ENCODE data around the gene ADD2.

The ADD2 gene

DNA sequence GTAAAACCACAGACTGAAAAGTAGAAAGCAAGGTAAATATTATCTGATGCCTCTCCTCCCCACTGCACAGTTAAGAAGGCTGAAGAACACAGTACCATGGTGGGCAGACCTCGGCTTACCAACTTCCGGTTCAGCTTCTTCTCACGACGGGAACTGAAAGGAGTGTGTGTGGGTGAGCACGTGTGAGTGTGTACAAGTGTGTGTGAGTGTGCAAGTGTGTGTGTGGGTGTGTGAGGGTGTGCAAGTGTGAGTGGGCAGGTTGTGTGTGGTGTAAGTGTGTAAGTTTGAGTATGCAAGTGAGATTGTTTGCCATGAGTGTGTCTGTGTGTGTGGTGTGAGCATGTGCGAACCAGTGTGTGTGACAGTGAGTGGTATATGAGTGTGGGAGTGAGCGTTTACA is 103.5 kb downstream of the ADD2 start:
- Histone ChIP-seq H3K4me1 (ENCODE audit: insufficient read depth, poor library complexity, severe bottlenecking) (no peaks in the 10 kb centered on the region), H3K4me3 (ENCODE audit: severe bottlenecking) (no peak overlapping the region), H3K36me3 (ENCODE audit: low read depth) (no peaks in the 10 kb centered on the region), H3K27ac (ENCODE audit: poor library complexity, severe bottlenecking) (no peak overlapping the region), H3K27me3 (ENCODE audit: insufficient read depth, poor library complexity, severe bottlenecking) (no peaks in the 10 kb centered on the region), H3K9me3 (ENCODE audit: severe bottlenecking) (no peaks in the 10 kb centered on the region)
- DNase-seq (ENCODE audit: low spot score), result no peak
- TF ChIP-seq, protein P1, sequence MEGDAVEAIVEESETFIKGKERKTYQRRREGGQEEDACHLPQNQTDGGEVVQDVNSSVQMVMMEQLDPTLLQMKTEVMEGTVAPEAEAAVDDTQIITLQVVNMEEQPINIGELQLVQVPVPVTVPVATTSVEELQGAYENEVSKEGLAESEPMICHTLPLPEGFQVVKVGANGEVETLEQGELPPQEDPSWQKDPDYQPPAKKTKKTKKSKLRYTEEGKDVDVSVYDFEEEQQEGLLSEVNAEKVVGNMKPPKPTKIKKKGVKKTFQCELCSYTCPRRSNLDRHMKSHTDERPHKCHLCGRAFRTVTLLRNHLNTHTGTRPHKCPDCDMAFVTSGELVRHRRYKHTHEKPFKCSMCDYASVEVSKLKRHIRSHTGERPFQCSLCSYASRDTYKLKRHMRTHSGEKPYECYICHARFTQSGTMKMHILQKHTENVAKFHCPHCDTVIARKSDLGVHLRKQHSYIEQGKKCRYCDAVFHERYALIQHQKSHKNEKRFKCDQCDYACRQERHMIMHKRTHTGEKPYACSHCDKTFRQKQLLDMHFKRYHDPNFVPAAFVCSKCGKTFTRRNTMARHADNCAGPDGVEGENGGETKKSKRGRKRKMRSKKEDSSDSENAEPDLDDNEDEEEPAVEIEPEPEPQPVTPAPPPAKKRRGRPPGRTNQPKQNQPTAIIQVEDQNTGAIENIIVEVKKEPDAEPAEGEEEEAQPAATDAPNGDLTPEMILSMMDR (IDR thresholded peaks at IDR 0.05; ENCODE audit: poor library complexity, severe bottlenecking), result no peak
- no peak for ATAC-seq (ENCODE audit: low read depth)

DNA sequence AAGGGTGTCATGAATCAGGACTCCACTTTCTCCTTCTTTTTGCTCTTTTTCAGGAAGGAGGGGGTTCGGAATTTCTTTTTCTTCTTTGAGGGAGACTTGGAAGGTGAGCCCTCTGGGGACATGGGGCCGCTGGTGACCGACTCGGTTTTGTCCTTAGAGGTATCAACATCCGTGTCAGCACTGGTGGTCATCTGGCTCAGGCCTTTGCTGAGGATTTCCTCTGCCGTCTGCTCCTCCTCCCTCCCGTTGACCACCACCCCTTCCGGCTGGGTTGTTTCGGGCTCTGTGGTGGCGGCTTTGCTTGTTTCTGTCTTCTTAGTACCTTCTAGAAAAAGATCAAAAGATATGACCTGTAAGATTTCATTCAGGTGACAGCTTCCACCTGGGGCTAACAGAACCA is 104.6 kb downstream of the ADD2 start:
- Histone ChIP-seq H3K36me3 (ENCODE audit: low read depth) (no peaks in the 10 kb centered on the region), H3K27ac (ENCODE audit: poor library complexity, severe bottlenecking) (no peak overlapping the region), H3K9me3 (ENCODE audit: severe bottlenecking) (no peaks in the 10 kb centered on the region), H3K4me3 (ENCODE audit: severe bottlenecking) (no peak overlapping the region), H3K4me1 (ENCODE audit: insufficient read depth, poor library complexity, severe bottlenecking) (no peaks in the 10 kb centered on the region), H3K27me3 (ENCODE audit: insufficient read depth, poor library complexity, severe bottlenecking) (no peaks in the 10 kb centered on the region)
- TF ChIP-seq, protein P1 (IDR thresholded peaks at IDR 0.05; ENCODE audit: poor library complexity, severe bottlenecking), result no peak
- DNase-seq (ENCODE audit: low spot score), result no peak
- no peak for ATAC-seq (ENCODE audit: low read depth)

DNA sequence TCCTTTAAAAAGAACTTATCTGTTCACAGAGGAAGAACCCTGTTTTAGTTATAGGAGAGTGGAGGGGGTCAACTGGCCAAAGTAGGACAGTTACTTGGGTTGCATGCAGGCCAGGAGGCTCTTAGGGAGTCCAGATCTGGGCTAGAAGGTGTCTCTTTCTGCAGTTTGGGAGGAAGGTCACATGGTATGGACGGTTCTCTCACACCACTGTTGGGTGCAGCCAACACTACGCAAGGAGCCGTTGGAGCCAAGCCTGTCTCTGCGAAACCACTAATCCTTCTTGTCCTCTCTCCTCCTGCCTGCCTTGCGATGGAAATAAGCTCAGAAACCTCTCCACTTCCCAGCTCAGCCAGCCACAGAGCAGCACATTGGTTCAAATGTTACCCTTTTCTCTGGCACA is 108.4 kb downstream of the ADD2 start:
- Histone ChIP-seq H3K9me3 (ENCODE audit: severe bottlenecking) (no peaks in the 10 kb centered on the region), H3K4me1 (ENCODE audit: insufficient read depth, poor library complexity, severe bottlenecking) (no peaks in the 10 kb centered on the region), H3K27ac (ENCODE audit: poor library complexity, severe bottlenecking) (no peak overlapping the region), H3K27me3 (ENCODE audit: insufficient read depth, poor library complexity, severe bottlenecking) (no peaks in the 10 kb centered on the region), H3K36me3 (ENCODE audit: low read depth) (no peaks in the 10 kb centered on the region), H3K4me3 (ENCODE audit: severe bottlenecking) (no peak overlapping the region)
- ATAC-seq (ENCODE audit: low read depth), result no peak
- TF ChIP-seq, protein P1 (IDR thresholded peaks at IDR 0.05; ENCODE audit: poor library complexity, severe bottlenecking), result no peak
- DNase-seq (ENCODE audit: low spot score), result no peak

DNA sequence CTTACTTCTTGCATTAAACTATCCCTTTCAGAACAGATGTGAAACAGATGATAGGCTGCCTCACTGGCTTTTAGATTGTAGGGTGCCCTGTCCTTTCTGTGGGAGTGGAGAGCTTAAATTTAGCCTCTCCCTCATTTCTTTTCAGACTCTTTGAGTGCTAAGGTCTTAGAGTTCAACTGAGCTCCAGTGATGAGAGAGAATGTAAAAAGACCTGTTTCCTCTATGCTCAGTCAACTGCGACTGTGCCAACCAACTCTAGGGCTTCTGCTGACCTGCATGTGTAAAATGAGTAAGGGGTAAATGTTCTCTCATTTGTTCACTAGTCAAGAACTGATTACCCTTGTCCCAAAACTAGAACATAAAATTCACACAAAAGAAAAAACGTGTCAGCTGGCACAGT is 109.5 kb downstream of the ADD2 start:
- ATAC-seq (ENCODE audit: low read depth) (no peak), DNase-seq (ENCODE audit: low spot score) (no peak)
- TF ChIP-seq, protein P1 (IDR thresholded peaks at IDR 0.05; ENCODE audit: poor library complexity, severe bottlenecking), result no peak
- Histone ChIP-seq H3K27ac (ENCODE audit: poor library complexity, severe bottlenecking) (no peak overlapping the region), H3K4me1 (ENCODE audit: insufficient read depth, poor library complexity, severe bottlenecking) (no peaks in the 10 kb centered on the region), H3K4me3 (ENCODE audit: severe bottlenecking) (no peak overlapping the region), H3K9me3 (ENCODE audit: severe bottlenecking) (no peaks in the 10 kb centered on the region), H3K36me3 (ENCODE audit: low read depth) (no peaks in the 10 kb centered on the region), H3K27me3 (ENCODE audit: insufficient read depth, poor library complexity, severe bottlenecking) (no peaks in the 10 kb centered on the region)

DNA sequence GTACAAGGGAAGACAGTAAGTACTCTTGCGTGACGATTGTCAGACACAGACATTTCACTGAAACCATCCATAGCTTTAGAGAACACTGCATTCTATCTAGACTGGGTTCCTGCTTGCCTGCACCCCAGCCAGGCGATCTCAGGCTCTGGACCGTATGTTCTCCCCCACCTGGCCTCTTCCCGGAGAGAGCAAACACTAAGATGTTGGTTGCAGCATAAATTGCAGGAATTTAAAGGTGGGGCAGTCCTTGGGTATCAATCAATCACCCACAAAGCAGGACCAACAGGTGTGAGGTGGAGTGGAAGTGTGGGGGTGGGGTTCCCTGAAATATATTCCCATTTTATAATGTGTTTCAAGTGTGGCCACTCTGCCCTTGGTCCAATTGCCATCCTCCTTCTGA is 110.8 kb downstream of the ADD2 start:
- ATAC-seq (ENCODE audit: low read depth), result no peak
- H3K4me1 ChIP-seq (ENCODE audit: insufficient read depth, poor library complexity, severe bottlenecking), result no peaks in the 10 kb centered on the region
- no peak overlapping the region for H3K4me3 ChIP-seq (ENCODE audit: severe bottlenecking)
- no peak overlapping the region for H3K27ac ChIP-seq (ENCODE audit: poor library complexity, severe bottlenecking)
- H3K27me3 ChIP-seq (ENCODE audit: insufficient read depth, poor library complexity, severe bottlenecking), result no peaks in the 10 kb centered on the region
- H3K36me3 ChIP-seq (ENCODE audit: low read depth), result no peaks in the 10 kb centered on the region
- DNase-seq (ENCODE audit: low spot score), result no peak
- no peaks in the 10 kb centered on the region for H3K9me3 ChIP-seq (ENCODE audit: severe bottlenecking)
- TF ChIP-seq, protein P1 (IDR thresholded peaks at IDR 0.05; ENCODE audit: poor library complexity, severe bottlenecking), result no peak
